Cardiac muscle cell (in vitro differentiated cells and primary cell): Measurements from ENCODE around the gene PRAMEF4. TPM values are rescaled to one million over a fixed set of nuclear protein-coding genes. Genes with fewer than 3 reads are reported as not detected.
"Not testable (repeated sequence)": the region's sequence is repeated elsewhere in the genome, so short reads cannot be mapped to it uniquely, and the experiment has no call there.

Experiments used
- DNase-seq, 2 donors: peaks; one replicate each; pipeline versions ENCODE4 v3.0.0 to v3.0.0-alpha.2; 2010 to 2017; ENCODE audit warnings: low read depth in 1 of 2, low spot score in 1 of 2
- H3K27ac ChIP-seq: fragments of 200-600 bp; sonication (generic); 2 replicates; pipeline ENCODE4 v1.5.1; 2016
- H3K27me3 ChIP-seq: fragments of 200-600 bp; sonication (generic); 2 replicates; pipeline ENCODE4 v1.6.0; 2016; ENCODE audit warnings: control low read depth
- H3K36me3 ChIP-seq: fragments of 200-600 bp; sonication (generic); 2 replicates; pipeline ENCODE4 v1.5.1; 2016; ENCODE audit warnings: control low read depth
- H3K4me1 ChIP-seq: fragments of 200-600 bp; sonication (generic); 2 replicates; pipeline ENCODE4 v1.8.1; 2017; ENCODE audit warnings: low read depth, mild to moderate bottlenecking, mixed run types
- H3K4me3 ChIP-seq: fragments of 200-600 bp; sonication (generic); 2 replicates; pipeline ENCODE4 v1.5.1; 2016; ENCODE audit warnings: mild to moderate bottlenecking
- H3K9me3 ChIP-seq: fragments of 200-600 bp; sonication (generic); 2 replicates; pipeline ENCODE4 v1.5.1; 2017; ENCODE audit warnings: low read depth, mild to moderate bottlenecking, control low read depth
- polyA plus RNA-seq: library from polyadenylated mRNA; unstranded; fragments of >200 nt; fragmentation: Nextera tagmentation; extraction: Ambion mirVana; gene quantifications from 2 replicates; pipeline ENCODE4 v1.2.1, GENCODE V29; 2016
- total RNA-seq: library from RNA; depleted of rRNA; stranded (reverse); fragments of >200 nt; gene quantifications from 2 replicates; pipeline ENCODE4 v1.2.3, GENCODE V29; 2016
- TF ChIP-seq, protein P1 (sequence below): IDR thresholded peaks from 2 replicates; pipeline ENCODE4 v1.5.1; 2012; ENCODE audit warnings: low read depth, mild to moderate bottlenecking, low read length

PRAMEF4 gene
- total and polyA plus RNA-seq, 2 experiments from 2014 or later = not detected

DNA sequence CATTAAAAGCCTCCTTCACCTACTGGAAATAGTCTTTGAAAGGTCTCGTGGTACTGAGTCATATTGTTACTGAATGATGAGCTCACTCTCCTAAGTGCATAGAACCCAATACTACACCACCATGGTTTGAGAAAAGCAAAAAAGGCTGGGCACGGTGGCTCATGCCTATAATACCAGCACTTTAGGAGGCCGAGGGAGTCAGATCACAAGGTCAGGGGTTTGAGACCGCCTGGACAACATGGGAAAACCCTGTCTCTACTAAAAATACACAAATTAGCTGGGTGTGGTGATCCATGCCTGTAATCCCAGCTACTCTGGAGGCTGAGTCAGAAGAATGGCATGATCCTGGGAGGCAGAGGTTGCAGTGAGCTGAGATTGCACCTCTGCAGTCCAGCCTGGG is 34.2 kb downstream of the PRAMEF4 start:
- DNase-seq = no peak
- no peak overlapping the region for H3K27ac ChIP-seq
- TF ChIP-seq, protein P1, sequence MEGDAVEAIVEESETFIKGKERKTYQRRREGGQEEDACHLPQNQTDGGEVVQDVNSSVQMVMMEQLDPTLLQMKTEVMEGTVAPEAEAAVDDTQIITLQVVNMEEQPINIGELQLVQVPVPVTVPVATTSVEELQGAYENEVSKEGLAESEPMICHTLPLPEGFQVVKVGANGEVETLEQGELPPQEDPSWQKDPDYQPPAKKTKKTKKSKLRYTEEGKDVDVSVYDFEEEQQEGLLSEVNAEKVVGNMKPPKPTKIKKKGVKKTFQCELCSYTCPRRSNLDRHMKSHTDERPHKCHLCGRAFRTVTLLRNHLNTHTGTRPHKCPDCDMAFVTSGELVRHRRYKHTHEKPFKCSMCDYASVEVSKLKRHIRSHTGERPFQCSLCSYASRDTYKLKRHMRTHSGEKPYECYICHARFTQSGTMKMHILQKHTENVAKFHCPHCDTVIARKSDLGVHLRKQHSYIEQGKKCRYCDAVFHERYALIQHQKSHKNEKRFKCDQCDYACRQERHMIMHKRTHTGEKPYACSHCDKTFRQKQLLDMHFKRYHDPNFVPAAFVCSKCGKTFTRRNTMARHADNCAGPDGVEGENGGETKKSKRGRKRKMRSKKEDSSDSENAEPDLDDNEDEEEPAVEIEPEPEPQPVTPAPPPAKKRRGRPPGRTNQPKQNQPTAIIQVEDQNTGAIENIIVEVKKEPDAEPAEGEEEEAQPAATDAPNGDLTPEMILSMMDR = no peak
- no peaks in the 10 kb centered on the region for H3K9me3 ChIP-seq
- no peaks in the 10 kb centered on the region for H3K4me1 ChIP-seq
- no peaks in the 10 kb centered on the region for H3K36me3 ChIP-seq
- no peaks in the 10 kb centered on the region for H3K27me3 ChIP-seq
- H3K4me3 ChIP-seq = no peak overlapping the region

DNA sequence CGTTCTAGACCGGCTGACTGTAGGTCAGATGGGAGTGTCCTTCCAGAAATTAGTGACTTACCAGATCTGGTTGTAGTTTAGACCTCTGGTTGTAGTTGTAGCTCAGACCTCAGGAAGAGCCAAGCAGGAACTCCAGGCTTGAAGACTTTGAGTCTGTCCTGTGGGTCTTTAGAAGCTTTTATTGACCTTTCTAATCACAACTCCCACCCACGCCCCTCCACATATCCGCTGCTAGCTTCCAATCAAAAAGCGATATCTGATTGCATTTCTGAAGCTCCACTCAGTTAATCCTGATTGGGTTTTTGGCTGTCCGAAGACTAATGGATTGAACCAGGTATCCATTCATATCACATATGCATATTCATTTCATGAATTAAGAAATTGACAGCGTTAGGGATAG is 37.4 kb downstream of the PRAMEF4 start, which contains the start of gene HNRNPCL1:
Gene HNRNPCL1, minus strand, starts transcription at position 101 of the 400 bp plus-strand sequence. CDS start 431 bp downstream, outside the sequence.
- not testable (repeated sequence) for H3K36me3 ChIP-seq, H3K4me3 ChIP-seq, H3K27me3 ChIP-seq, H3K9me3 ChIP-seq, DNase-seq, H3K4me1 ChIP-seq, H3K27ac ChIP-seq

DNA sequence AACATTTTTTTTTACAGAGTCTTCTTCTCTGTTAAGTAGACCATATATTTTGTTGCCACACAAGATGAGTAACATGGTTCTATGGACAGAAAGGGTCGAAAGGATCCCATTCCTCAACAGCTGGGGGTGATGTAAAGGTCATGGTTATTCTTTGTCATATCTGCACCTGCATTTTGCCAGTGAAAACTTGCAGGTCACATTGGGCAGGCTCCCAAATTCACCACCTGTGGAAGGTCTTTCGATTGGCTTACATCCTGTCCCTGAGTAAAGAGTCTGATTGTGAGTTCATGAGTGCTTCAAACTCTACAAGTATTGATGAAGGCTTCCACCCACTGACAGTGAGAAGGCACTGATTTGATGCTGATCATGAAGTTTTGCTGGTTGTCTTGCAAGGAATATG is 52.8 kb downstream of the PRAMEF4 start:
- H3K9me3 ChIP-seq, H3K27ac ChIP-seq, H3K4me1 ChIP-seq, H3K36me3 ChIP-seq, H3K4me3 ChIP-seq, H3K27me3 ChIP-seq, DNase-seq: not testable (repeated sequence)

DNA sequence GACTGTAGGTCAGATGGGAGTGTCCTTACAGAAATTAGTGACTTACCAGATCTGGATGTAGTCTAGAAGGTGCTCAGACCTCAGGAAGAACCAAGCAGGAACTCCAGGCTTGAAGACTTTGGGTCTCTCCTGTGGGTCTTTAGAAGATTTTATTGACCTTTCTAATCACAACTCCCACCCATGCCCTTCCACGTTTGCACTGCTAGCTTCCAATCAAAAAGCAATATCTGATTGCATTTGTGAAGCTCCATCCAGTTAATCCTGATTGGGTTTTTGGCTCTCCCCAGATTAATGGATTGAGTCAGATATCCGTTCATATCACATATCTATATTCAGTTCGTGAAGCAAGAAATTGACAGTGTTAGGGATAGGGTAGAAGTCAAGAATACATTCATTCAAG is 54.7 kb downstream of the PRAMEF4 start, which contains the start of gene PRAMEF11:
Gene PRAMEF11, minus strand, starts transcription at position 101 of the 400 bp plus-strand sequence. CDS start 2,621 bp downstream, outside the sequence.
- not testable (repeated sequence) for H3K9me3 ChIP-seq, H3K36me3 ChIP-seq, H3K27ac ChIP-seq, H3K4me1 ChIP-seq, H3K4me3 ChIP-seq, DNase-seq, H3K27me3 ChIP-seq

Other genes with a start within 250 kb of the PRAMEF4 start
- not detected in 2 replicates for gene AADACL4, start 242.1 kb downstream of the PRAMEF4 start, total RNA-seq
- not detected in 2 replicates for gene AADACL4, start 242.1 kb downstream of the PRAMEF4 start, polyA plus RNA-seq
- not detected in 2 replicates for gene AADACL3, start 170.1 kb downstream of the PRAMEF4 start, total RNA-seq
- not detected in 2 replicates for gene AADACL3, start 170.1 kb downstream of the PRAMEF4 start, polyA plus RNA-seq
- gene CFAP107, start 140.0 kb downstream of the PRAMEF4 start, total RNA-seq = not detected in 2 replicates
- gene CFAP107, start 140.0 kb downstream of the PRAMEF4 start, polyA plus RNA-seq = not detected in 2 replicates
- not detected in 2 replicates for gene PRAMEF12, start 112.5 kb downstream of the PRAMEF4 start, total RNA-seq
- not detected in 2 replicates for gene PRAMEF12, start 112.5 kb downstream of the PRAMEF4 start, polyA plus RNA-seq
- not detected in 2 replicates for gene PRAMEF1, start 94.8 kb downstream of the PRAMEF4 start, total RNA-seq
- not detected in 2 replicates for gene PRAMEF1, start 94.8 kb downstream of the PRAMEF4 start, polyA plus RNA-seq
- not detected in 2 replicates for gene PRAMEF11, start 54.8 kb downstream of the PRAMEF4 start, total RNA-seq
- not detected in 2 replicates for gene PRAMEF11, start 54.8 kb downstream of the PRAMEF4 start, polyA plus RNA-seq
- not detected in 2 replicates for gene HNRNPCL1, start 37.5 kb downstream of the PRAMEF4 start, total RNA-seq
- not detected in 2 replicates for gene HNRNPCL1, start 37.5 kb downstream of the PRAMEF4 start, polyA plus RNA-seq
- gene PRAMEF2, start 29.1 kb downstream of the PRAMEF4 start, total RNA-seq = not detected in 2 replicates
- gene PRAMEF2, start 29.1 kb downstream of the PRAMEF4 start, polyA plus RNA-seq = not detected in 2 replicates
- gene PRAMEF10, start 12.1 kb upstream of the PRAMEF4 start, total RNA-seq = not detected in 2 replicates
- gene PRAMEF10, start 12.1 kb upstream of the PRAMEF4 start, polyA plus RNA-seq = not detected in 2 replicates
- not detected in 2 replicates for gene PRAMEF7, start 30.4 kb upstream of the PRAMEF4 start, total RNA-seq
- gene PRAMEF7, start 30.4 kb upstream of the PRAMEF4 start, polyA plus RNA-seq = not detected in 2 replicates
- gene PRAMEF6, start 61.4 kb upstream of the PRAMEF4 start, total RNA-seq = not detected in 2 replicates
- not detected in 2 replicates for gene PRAMEF6, start 61.4 kb upstream of the PRAMEF4 start, polyA plus RNA-seq
- gene PRAMEF27, start 170.4 kb upstream of the PRAMEF4 start, total RNA-seq = not detected in 2 replicates
- not detected in 2 replicates for gene PRAMEF27, start 170.4 kb upstream of the PRAMEF4 start, polyA plus RNA-seq
- not detected in 2 replicates for gene HNRNPCL3, start 174.6 kb upstream of the PRAMEF4 start, total RNA-seq
- not detected in 2 replicates for gene HNRNPCL3, start 174.6 kb upstream of the PRAMEF4 start, polyA plus RNA-seq
- not detected in 2 replicates for gene PRAMEF25, start 184.6 kb upstream of the PRAMEF4 start, total RNA-seq
- not detected in 2 replicates for gene PRAMEF25, start 184.6 kb upstream of the PRAMEF4 start, polyA plus RNA-seq
- not detected in 2 replicates for gene HNRNPCL2, start 230.7 kb upstream of the PRAMEF4 start, total RNA-seq
- gene HNRNPCL2, start 230.7 kb upstream of the PRAMEF4 start, polyA plus RNA-seq = not detected in 2 replicates